HepG2 (cell line): ENCODE measurements around the gene ABHD17C. TPM values are rescaled to one million over a fixed set of nuclear protein-coding genes. Genes with fewer than 3 reads are reported as not detected.

Source experiments
- HDAC6 ChIP-seq: fragments of 200-600 bp; sonication (generic); IDR thresholded peaks from 2 replicates; pipeline ENCODE4 v1.7.0; 2017; ENCODE audit warnings: mild to moderate bottlenecking, antibody characterized with exemption, low read length, low read depth
- HOXA3 ChIP-seq: sonication (generic); formaldehyde crosslinking; IDR thresholded peaks from 2 replicates; pipeline ENCODE4 v1.5.0; 2020; ENCODE audit warnings: missing genetic modification reagents
- JUNB ChIP-seq: sonication (generic); formaldehyde crosslinking; IDR thresholded peaks from 2 replicates; pipeline ENCODE4 v1.8.0; 2022; ENCODE audit warnings: missing genetic modification reagents, mild to moderate bottlenecking, borderline replicate concordance
- KMT2A ChIP-seq: sonication (generic); formaldehyde crosslinking; IDR thresholded peaks from 2 replicates; pipeline ENCODE4 v1.4.0; 2020; ENCODE audit warnings: missing genetic modification reagents
- MYC ChIP-seq: sonication (generic); formaldehyde crosslinking; IDR thresholded peaks from 2 replicates; pipeline ENCODE4 v1.9.0; 2021; ENCODE audit warnings: missing genetic modification reagents, borderline replicate concordance
- NFRKB ChIP-seq: fragments of 450-650 bp; IDR thresholded peaks from 2 replicates; pipeline ENCODE4 v1.6.1; 2017
- NFYB ChIP-seq: sonication (generic); formaldehyde crosslinking; IDR thresholded peaks from 2 replicates; pipeline ENCODE4 v1.4.0; 2020; ENCODE audit warnings: missing genetic modification reagents
- PHF8 ChIP-seq: sonication (generic); formaldehyde crosslinking; IDR thresholded peaks from 2 replicates; pipeline ENCODE4 v1.5.0; 2020; ENCODE audit warnings: missing genetic modification reagents
- PITX1 ChIP-seq: sonication (generic); formaldehyde crosslinking; IDR thresholded peaks from 2 replicates; pipeline ENCODE4 v1.5.1; 2020; ENCODE audit warnings: mild to moderate bottlenecking, missing genetic modification reagents
- RFXANK ChIP-seq: IDR thresholded peaks from 2 replicates; pipeline ENCODE4 v1.6.1; 2016
- SOX5 ChIP-seq: IDR thresholded peaks from 2 replicates; pipeline ENCODE4 v1.6.1; 2016; ENCODE audit warnings: borderline replicate concordance
- SP4 ChIP-seq: sonication (generic); formaldehyde crosslinking; IDR thresholded peaks from 2 replicates; pipeline ENCODE4 v1.8.1; 2023; ENCODE audit warnings: mild to moderate bottlenecking, missing genetic modification reagents
- TCF7L2 ChIP-seq: IDR thresholded peaks from 2 replicates; pipeline ENCODE4 v1.6.1; 2011; ENCODE audit warnings: mild to moderate bottlenecking, low read depth, low read length, moderate library complexity
- ZNF354B ChIP-seq: sonication (generic); formaldehyde crosslinking; IDR thresholded peaks from 2 replicates; pipeline ENCODE4 v1.8.0; 2022; ENCODE audit warnings: mild to moderate bottlenecking, missing genetic modification reagents
- ZNF430 ChIP-seq: sonication (generic); formaldehyde crosslinking; IDR thresholded peaks from 2 replicates; pipeline ENCODE4 v1.9.0; 2021; ENCODE audit warnings: mild to moderate bottlenecking, missing genetic modification reagents
- ZNF629 ChIP-seq: sonication (generic); formaldehyde crosslinking; conservative IDR thresholded peaks from 2 replicates; pipeline ENCODE4 v1.5.0; 2020; ENCODE audit warnings: missing genetic modification reagents
- ZNF749 ChIP-seq: sonication (generic); formaldehyde crosslinking; IDR thresholded peaks from 2 replicates; pipeline ENCODE4 v1.8.0; 2022; ENCODE audit warnings: mild to moderate bottlenecking, missing genetic modification reagents, moderate library complexity, borderline replicate concordance
- ZNF773 ChIP-seq: sonication (generic); formaldehyde crosslinking; IDR thresholded peaks from 2 replicates; pipeline ENCODE4 v1.4.0; 2020; ENCODE audit warnings: missing genetic modification reagents, borderline replicate concordance
- polyA plus RNA-seq, 8 experiments: library from polyadenylated mRNA; depleted of rRNA in 3 of 8; stranded (reverse) in 7 of 8; unstranded in 1 of 8; fragments of >200 nt; fragmentation: Illumina TruSeq in 4 of 8; extraction: Trizol in 4 of 8; gene quantifications; 2 replicates each; pipeline versions ENCODE4 v1.2.1 to v1.2.3, GENCODE V29; 2011 to 2016; ENCODE audit warnings: low read depth in 4 of 8, missing spikeins in 1 of 8, mixed read lengths in 1 of 8; ENCODE audit not compliant: insufficient read depth in 1 of 8
- total RNA-seq, 5 experiments: library from RNA; depleted of rRNA; stranded (reverse); fragments of >200 nt; fragmentation: Illumina TruSeq; extraction: Trizol; gene quantifications; 2 replicates each; pipeline ENCODE4 v1.2.3, GENCODE V29; 2016; ENCODE audit warnings: low read depth in 1 of 5
- TF ChIP-seq, protein P1 (sequence below): sonication (generic); formaldehyde crosslinking; IDR thresholded peaks from 2 replicates; pipeline ENCODE4 v1.4.0; 2020; ENCODE audit warnings: missing genetic modification reagents, borderline replicate concordance
- TF ChIP-seq, protein P2 (sequence below): sonication (generic); formaldehyde crosslinking; IDR thresholded peaks from 2 replicates; pipeline ENCODE4 v1.5.1; 2020; ENCODE audit warnings: mild to moderate bottlenecking, missing genetic modification reagents, borderline replicate concordance
- TF ChIP-seq, protein P3 (sequence below): sonication (generic); formaldehyde crosslinking; IDR thresholded peaks from 2 replicates; pipeline ENCODE4 v1.5.0; 2020; ENCODE audit warnings: mild to moderate bottlenecking, low read depth, missing genetic modification reagents, borderline replicate concordance
- TF ChIP-seq, protein P4 (sequence below): sonication (generic); formaldehyde crosslinking; IDR thresholded peaks from 2 replicates; pipeline ENCODE4 v1.8.1; 2022; ENCODE audit warnings: mild to moderate bottlenecking, missing genetic modification reagents

Gene ABHD17C
- total and polyA plus RNA-seq, 2 of the 13 experiments (the other 11 are each of a cell fraction or from before 2014, with no cell fraction given) = 2.9 to 3.9 TPM

DNA sequence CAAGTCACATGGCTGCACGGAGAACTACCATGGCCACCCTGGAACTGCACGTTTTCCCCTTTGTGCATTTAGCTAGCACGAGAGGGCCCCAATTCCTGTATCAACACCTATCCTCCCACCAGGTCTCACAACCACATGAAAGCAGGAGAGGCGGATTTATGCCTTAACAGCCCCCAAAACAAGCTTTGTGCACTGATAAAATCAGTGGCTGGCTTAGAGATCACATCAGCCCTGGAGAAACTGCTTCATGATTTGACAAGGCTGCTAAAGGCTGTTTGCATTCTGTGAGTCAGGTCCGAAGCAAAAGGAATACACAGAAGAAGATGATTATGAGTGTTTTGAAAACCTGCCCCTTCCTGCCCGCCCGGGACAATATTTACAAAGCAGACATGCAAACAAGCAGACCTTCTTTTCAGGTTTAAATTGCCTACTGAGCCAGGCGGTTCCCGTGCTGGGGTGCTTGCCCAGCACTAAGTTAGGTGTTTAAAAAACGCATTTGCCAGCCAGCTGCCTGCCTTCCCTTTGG, 109.9 kb downstream of the ABHD17C start (continued):
- TF ChIP-seq HOXA3 (CRISPR knock-in tag) (peak; percentile 52; the same call in 1 of the 2 replicates), RFXANK (CRISPR knock-in tag) (no peak), ZNF629 (CRISPR knock-in tag) (0 out of 2 replicates have a peak, but pooled peaks have one; percentile 6), KMT2A (CRISPR knock-in tag) (peak; percentile 41; the same call in 1 of the 2 replicates), JUNB (CRISPR knock-in tag) (peak; percentile 92), MYC (CRISPR knock-in tag) (peak; percentile 80; the same call in 1 of the 2 replicates), ZNF430 (CRISPR knock-in tag) (peak; percentile 60; the same call in 1 of the 2 replicates), PITX1 (CRISPR knock-in tag) (peak; percentile 89), SP4 (0 out of 2 replicates have a peak, but pooled peaks have one; percentile 27), ZNF749 (CRISPR knock-in tag) (peak; percentile 76; the same call in 1 of the 2 replicates), NFRKB (no peak), NFYB (CRISPR knock-in tag) (no peak), PHF8 (peak; percentile 30; the same call in 1 of the 2 replicates), ZNF773 (CRISPR knock-in tag) (no peak), SOX5 (peak; percentile 94), TCF7L2 (peak; percentile 97), ZNF354B (0 out of 2 replicates have a peak, but pooled peaks have one; percentile 66), HDAC6 (no peak)
- TF ChIP-seq, protein P1, sequence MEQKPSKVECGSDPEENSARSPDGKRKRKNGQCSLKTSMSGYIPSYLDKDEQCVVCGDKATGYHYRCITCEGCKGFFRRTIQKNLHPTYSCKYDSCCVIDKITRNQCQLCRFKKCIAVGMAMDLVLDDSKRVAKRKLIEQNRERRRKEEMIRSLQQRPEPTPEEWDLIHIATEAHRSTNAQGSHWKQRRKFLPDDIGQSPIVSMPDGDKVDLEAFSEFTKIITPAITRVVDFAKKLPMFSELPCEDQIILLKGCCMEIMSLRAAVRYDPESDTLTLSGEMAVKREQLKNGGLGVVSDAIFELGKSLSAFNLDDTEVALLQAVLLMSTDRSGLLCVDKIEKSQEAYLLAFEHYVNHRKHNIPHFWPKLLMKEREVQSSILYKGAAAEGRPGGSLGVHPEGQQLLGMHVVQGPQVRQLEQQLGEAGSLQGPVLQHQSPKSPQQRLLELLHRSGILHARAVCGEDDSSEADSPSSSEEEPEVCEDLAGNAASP (CRISPR knock-in tag) = no peak
- TF ChIP-seq, protein P2, sequence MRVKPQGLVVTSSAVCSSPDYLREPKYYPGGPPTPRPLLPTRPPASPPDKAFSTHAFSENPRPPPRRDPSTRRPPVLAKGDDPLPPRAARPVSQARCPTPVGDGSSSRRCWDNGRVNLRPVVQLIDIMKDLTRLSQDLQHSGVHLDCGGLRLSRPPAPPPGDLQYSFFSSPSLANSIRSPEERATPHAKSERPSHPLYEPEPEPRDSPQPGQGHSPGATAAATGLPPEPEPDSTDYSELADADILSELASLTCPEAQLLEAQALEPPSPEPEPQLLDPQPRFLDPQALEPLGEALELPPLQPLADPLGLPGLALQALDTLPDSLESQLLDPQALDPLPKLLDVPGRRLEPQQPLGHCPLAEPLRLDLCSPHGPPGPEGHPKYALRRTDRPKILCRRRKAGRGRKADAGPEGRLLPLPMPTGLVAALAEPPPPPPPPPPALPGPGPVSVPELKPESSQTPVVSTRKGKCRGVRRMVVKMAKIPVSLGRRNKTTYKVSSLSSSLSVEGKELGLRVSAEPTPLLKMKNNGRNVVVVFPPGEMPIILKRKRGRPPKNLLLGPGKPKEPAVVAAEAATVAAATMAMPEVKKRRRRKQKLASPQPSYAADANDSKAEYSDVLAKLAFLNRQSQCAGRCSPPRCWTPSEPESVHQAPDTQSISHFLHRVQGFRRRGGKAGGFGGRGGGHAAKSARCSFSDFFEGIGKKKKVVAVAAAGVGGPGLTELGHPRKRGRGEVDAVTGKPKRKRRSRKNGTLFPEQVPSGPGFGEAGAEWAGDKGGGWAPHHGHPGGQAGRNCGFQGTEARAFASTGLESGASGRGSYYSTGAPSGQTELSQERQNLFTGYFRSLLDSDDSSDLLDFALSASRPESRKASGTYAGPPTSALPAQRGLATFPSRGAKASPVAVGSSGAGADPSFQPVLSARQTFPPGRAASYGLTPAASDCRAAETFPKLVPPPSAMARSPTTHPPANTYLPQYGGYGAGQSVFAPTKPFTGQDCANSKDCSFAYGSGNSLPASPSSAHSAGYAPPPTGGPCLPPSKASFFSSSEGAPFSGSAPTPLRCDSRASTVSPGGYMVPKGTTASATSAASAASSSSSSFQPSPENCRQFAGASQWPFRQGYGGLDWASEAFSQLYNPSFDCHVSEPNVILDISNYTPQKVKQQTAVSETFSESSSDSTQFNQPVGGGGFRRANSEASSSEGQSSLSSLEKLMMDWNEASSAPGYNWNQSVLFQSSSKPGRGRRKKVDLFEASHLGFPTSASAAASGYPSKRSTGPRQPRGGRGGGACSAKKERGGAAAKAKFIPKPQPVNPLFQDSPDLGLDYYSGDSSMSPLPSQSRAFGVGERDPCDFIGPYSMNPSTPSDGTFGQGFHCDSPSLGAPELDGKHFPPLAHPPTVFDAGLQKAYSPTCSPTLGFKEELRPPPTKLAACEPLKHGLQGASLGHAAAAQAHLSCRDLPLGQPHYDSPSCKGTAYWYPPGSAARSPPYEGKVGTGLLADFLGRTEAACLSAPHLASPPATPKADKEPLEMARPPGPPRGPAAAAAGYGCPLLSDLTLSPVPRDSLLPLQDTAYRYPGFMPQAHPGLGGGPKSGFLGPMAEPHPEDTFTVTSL (CRISPR knock-in tag) = peak; percentile 91; the same call in 1 of the 2 replicates
- TF ChIP-seq, protein P3, sequence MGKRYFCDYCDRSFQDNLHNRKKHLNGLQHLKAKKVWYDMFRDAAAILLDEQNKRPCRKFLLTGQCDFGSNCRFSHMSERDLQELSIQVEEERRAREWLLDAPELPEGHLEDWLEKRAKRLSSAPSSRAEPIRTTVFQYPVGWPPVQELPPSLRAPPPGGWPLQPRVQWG (CRISPR knock-in tag) = no peak
- TF ChIP-seq, protein P4, sequence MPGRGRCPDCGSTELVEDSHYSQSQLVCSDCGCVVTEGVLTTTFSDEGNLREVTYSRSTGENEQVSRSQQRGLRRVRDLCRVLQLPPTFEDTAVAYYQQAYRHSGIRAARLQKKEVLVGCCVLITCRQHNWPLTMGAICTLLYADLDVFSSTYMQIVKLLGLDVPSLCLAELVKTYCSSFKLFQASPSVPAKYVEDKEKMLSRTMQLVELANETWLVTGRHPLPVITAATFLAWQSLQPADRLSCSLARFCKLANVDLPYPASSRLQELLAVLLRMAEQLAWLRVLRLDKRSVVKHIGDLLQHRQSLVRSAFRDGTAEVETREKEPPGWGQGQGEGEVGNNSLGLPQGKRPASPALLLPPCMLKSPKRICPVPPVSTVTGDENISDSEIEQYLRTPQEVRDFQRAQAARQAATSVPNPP = 0 out of 2 replicates have a peak, but pooled peaks have one; percentile 21
